Measurements from ENCODE around the gene SLC44A5.
"Not testable (repeated sequence)": the region's sequence is repeated elsewhere in the genome, so short reads cannot be mapped to it uniquely, and the experiment has no call there.

The SLC44A5 gene

GRCh38 chr1:75263616-75264015, 347.3 kb downstream of the SLC44A5 start:
- not testable (repeated sequence) for DNase-seq

GRCh38 chr1:75261946-75262345, 349.0 kb downstream of the SLC44A5 start:
- DNase-seq = not testable (repeated sequence)

- no peak for DNase-seq
These were observed 352.6 kb downstream of the SLC44A5 start for GRCh38 chr1:75258351-75258750.

- no peak for DNase-seq
These were observed 353.5 kb downstream of the SLC44A5 start for GRCh38 chr1:75257424-75257823.

GRCh38 chr1:75250114-75250513, 360.8 kb downstream of the SLC44A5 start:
- DNase-seq = not testable (repeated sequence)

- DNase-seq = no peak
These were observed 365.7 kb downstream of the SLC44A5 start for GRCh38 chr1:75245239-75245638.

- DNase-seq = no peak
These were observed 367.8 kb downstream of the SLC44A5 start for GRCh38 chr1:75243124-75243523.

GRCh38 chr1:75237316-75237715, 373.6 kb downstream of the SLC44A5 start:
- no peak for DNase-seq

GRCh38 chr1:75234562-75234961, 376.4 kb downstream of the SLC44A5 start:
- DNase-seq = no peak

GRCh38 chr1:75233302-75233929, 377.5 kb downstream of the SLC44A5 start:
- no peak for DNase-seq

- DNase-seq = no peak
These were observed 390.8 kb downstream of the SLC44A5 start for GRCh38 chr1:75220072-75220471.

- DNase-seq = no peak
These were observed 396.9 kb downstream of the SLC44A5 start for GRCh38 chr1:75214017-75214416.

GRCh38 chr1:75211648-75212047, 399.3 kb downstream of the SLC44A5 start:
- DNase-seq = no peak

GRCh38 chr1:75208862-75209261, 402.1 kb downstream of the SLC44A5 start:
- no peak for DNase-seq

- no peak for DNase-seq
These were observed 407.3 kb downstream of the SLC44A5 start for GRCh38 chr1:75203415-75204277.

GRCh38 chr1:75202751-75203150, 408.2 kb downstream of the SLC44A5 start:
- no peak for DNase-seq

- no peak for DNase-seq
These were observed 412.2 kb downstream of the SLC44A5 start for GRCh38 chr1:75198761-75199160.

- DNase-seq = no peak
These were observed 412.8 kb downstream of the SLC44A5 start for GRCh38 chr1:75198163-75198562.

GRCh38 chr1:75188892-75189291, 422.0 kb downstream of the SLC44A5 start:
- no peak for DNase-seq

- DNase-seq = not testable (repeated sequence)
These were observed 429.5 kb downstream of the SLC44A5 start for GRCh38 chr1:75181214-75181955.

GRCh38 chr1:75174031-75174760, 436.7 kb downstream of the SLC44A5 start:
- DNase-seq = no peak

- DNase-seq = no peak
These were observed 438.4 kb downstream of the SLC44A5 start for GRCh38 chr1:75172556-75172955.

- no peak for DNase-seq
These were observed 439.0 kb downstream of the SLC44A5 start for GRCh38 chr1:75171876-75172275.

Measured in stimulated activated CD4-positive, alpha-beta T cell treated with anti-CD3 and anti-CD28 coated beads, Interleukin-2, amount 100 ng/mL, for 24 hours (primary cell).